Liver (tissue), 3 donors: ENCODE measurements around the gene ERC2.

ENCODE experiments used
- ATF3 ChIP-seq: IDR thresholded peaks from 2 replicates; pipeline ENCODE4 v1.6.1; 2016; ENCODE audit warnings: antibody characterized with exemption
- CTCF ChIP-seq: fragments of 150-350 bp; IDR thresholded peaks from 2 replicates; pipeline ENCODE4 v1.5.1; 2017; ENCODE audit warnings: improper control_type of control experiment, low read depth, low read length; ENCODE audit not compliant: missing input control
- EGR1 ChIP-seq, 2 donors: IDR thresholded peaks; 2 replicates each; pipeline ENCODE4 v1.6.1; 2016 to 2018; ENCODE audit warnings: antibody characterized with exemption in 2 of 2, low read depth in 2 of 2
- GABPA ChIP-seq, 2 donors: IDR thresholded peaks in 1 of 2; conservative IDR thresholded peaks in 1 of 2; 2 replicates each; pipeline ENCODE4 v1.6.1; 2016; ENCODE audit warnings: antibody characterized with exemption in 2 of 2, mild to moderate bottlenecking in 1 of 2, moderate library complexity in 1 of 2
- JUND ChIP-seq, 2 donors: IDR thresholded peaks; 2 replicates each; pipeline ENCODE4 v1.6.1; 2016; ENCODE audit warnings: antibody characterized with exemption in 2 of 2
- MAX ChIP-seq: IDR thresholded peaks from 2 replicates; pipeline ENCODE4 v1.6.1; 2016; ENCODE audit warnings: antibody characterized with exemption
- NR2F2 ChIP-seq: IDR thresholded peaks from 2 replicates; pipeline ENCODE4 v1.6.1; 2016; ENCODE audit warnings: antibody characterized with exemption
- RAD21 ChIP-seq, 2 donors: IDR thresholded peaks; 2 replicates each; pipeline ENCODE4 v1.6.1; 2016; ENCODE audit warnings: antibody characterized with exemption in 2 of 2, mild to moderate bottlenecking in 2 of 2
- REST ChIP-seq: IDR thresholded peaks from 2 replicates; pipeline ENCODE4 v1.6.1; 2016; ENCODE audit warnings: antibody characterized with exemption, mild to moderate bottlenecking
- RXRA ChIP-seq, 2 donors: IDR thresholded peaks; 2 replicates each; pipeline ENCODE4 v1.6.1; 2017 to 2018; ENCODE audit warnings: antibody characterized with exemption in 2 of 2, mild to moderate bottlenecking in 1 of 2
- SP1 ChIP-seq: IDR thresholded peaks from 2 replicates; pipeline ENCODE4 v1.6.1; 2018; ENCODE audit warnings: antibody characterized with exemption, mild to moderate bottlenecking
- TAF1 ChIP-seq: conservative IDR thresholded peaks from 2 replicates; pipeline ENCODE4 v1.6.1; 2016; ENCODE audit warnings: antibody characterized with exemption, mild to moderate bottlenecking
- YY1 ChIP-seq: IDR thresholded peaks from 2 replicates; pipeline ENCODE4 v1.6.1; 2016; ENCODE audit warnings: antibody characterized with exemption, mild to moderate bottlenecking
- ZBTB33 ChIP-seq: IDR thresholded peaks from 2 replicates; pipeline ENCODE4 v1.6.1; 2016; ENCODE audit warnings: antibody characterized with exemption
- donor health status: healthy.
- donor health status: healthy.

- no peak for TF ChIP-seq CTCF
- no peak for TF ChIP-seq RAD21 (IDR thresholded peaks at IDR 0.05)
- no peak for TF ChIP-seq TAF1
- TF ChIP-seq REST, result no peak
- TF ChIP-seq SP1, result no peak
- TF ChIP-seq ATF3, result no peak
- TF ChIP-seq RXRA (IDR thresholded peaks at IDR 0.05), result no peak
- TF ChIP-seq EGR1 (IDR thresholded peaks at IDR 0.05; ENCODE audit: low read depth in 2 of 2), result no peak
- TF ChIP-seq NR2F2, result no peak
- no peak for TF ChIP-seq ZBTB33
- TF ChIP-seq JUND (IDR thresholded peaks at IDR 0.05), result no peak
- no peak for TF ChIP-seq MAX
- TF ChIP-seq YY1, result no peak
- TF ChIP-seq GABPA (IDR thresholded peaks at IDR 0.05 in 1 of 2, conservative IDR thresholded peaks at IDR 0.05 in 1 of 2), result no peak
Measured at GRCh38 chr3:55795296-55795695, 673.0 kb downstream of the ERC2 start.
